ENCODE data around the gene BNC2.

- TF ChIP-seq REST (IDR thresholded peaks at IDR 0.05; ENCODE audit: insufficient replicate concordance, low read depth) = no peak
- TF ChIP-seq POLR2AphosphoS5 (IDR thresholded peaks at IDR 0.05; ENCODE audit: low read depth) = no peak
- TF ChIP-seq CTCF (IDR thresholded peaks at IDR 0.05; ENCODE audit: insufficient read depth, low read length) = no peak
Observed at GRCh38 chr9:16823906-16824305, 46.6 kb downstream of the BNC2 start.
